Hepatocyte (in vitro differentiated cells): ENCODE measurements around the gene CHADL.

Source experiments
- CTCF ChIP-seq: fragments of 200-600 bp; sonication (generic); IDR thresholded peaks from 2 replicates; pipeline ENCODE4 v1.5.1; 2016; ENCODE audit warnings: antibody characterized with exemption, mild to moderate bottlenecking; ENCODE audit not compliant: poor library complexity
- EZH2 ChIP-seq: fragments of 200-600 bp; sonication (generic); IDR thresholded peaks from 2 replicates; pipeline ENCODE4 v1.6.1; 2016; ENCODE audit warnings: antibody characterized with exemption, mild to moderate bottlenecking, borderline replicate concordance

GRCh38 chr22:41264408-41264941 lies 23.7 kb upstream of the CHADL start:
- no peak for TF ChIP-seq CTCF
- TF ChIP-seq EZH2, result no peak
